ENCODE data around the gene AARS1. TPM values are rescaled to one million over a fixed set of nuclear protein-coding genes. Genes with fewer than 3 reads are reported as not detected.
"Not testable (repeated sequence)": the region's sequence is repeated elsewhere in the genome, so short reads cannot be mapped to it uniquely, and the experiment has no call there.

Gene AARS1
- total RNA-seq, 4 donors from 2014 or later, result 84.8 to 268 (median 192) TPM

- Histone ChIP-seq H3K36me3 (peaks cover 83 to 92% of the 10 kb centered on the region in 2 donors), H3K4me1 (no peaks in the 10 kb centered on the region), H3K4me3 (replicated peaks in 1 of 3) (no peak overlapping the region), H3K27me3 (no peaks in the 10 kb centered on the region), H3K27ac (no peak overlapping the region), H3K9me3 (no peaks in the 10 kb centered on the region)
- DNase-seq, result no peak
- TF ChIP-seq, protein P1, sequence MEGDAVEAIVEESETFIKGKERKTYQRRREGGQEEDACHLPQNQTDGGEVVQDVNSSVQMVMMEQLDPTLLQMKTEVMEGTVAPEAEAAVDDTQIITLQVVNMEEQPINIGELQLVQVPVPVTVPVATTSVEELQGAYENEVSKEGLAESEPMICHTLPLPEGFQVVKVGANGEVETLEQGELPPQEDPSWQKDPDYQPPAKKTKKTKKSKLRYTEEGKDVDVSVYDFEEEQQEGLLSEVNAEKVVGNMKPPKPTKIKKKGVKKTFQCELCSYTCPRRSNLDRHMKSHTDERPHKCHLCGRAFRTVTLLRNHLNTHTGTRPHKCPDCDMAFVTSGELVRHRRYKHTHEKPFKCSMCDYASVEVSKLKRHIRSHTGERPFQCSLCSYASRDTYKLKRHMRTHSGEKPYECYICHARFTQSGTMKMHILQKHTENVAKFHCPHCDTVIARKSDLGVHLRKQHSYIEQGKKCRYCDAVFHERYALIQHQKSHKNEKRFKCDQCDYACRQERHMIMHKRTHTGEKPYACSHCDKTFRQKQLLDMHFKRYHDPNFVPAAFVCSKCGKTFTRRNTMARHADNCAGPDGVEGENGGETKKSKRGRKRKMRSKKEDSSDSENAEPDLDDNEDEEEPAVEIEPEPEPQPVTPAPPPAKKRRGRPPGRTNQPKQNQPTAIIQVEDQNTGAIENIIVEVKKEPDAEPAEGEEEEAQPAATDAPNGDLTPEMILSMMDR (IDR thresholded peaks at IDR 0.05), result no peak
- no peak for TF ChIP-seq POLR2A (IDR thresholded peaks at IDR 0.05)
- 83 to 97% methylated on average over 3 of the region's 3 CpGs for WGBS, 2 donors
- intact Hi-C loops (cut with DNase I), result no loop called here
Observed at GRCh38 chr16:70270176-70270575, 19.1 kb downstream of the AARS1 start.

GRCh38 chr16:70269471-70269870 is 19.8 kb downstream of the AARS1 start:
- intact Hi-C loops (cut with DNase I), result no loop called here
- TF ChIP-seq, protein P1 (IDR thresholded peaks at IDR 0.05), result no peak
- no peak for TF ChIP-seq POLR2A (IDR thresholded peaks at IDR 0.05)
- 90 to 91% methylated on average over 12 of the region's 12 CpGs for WGBS, 2 donors
- no peak for DNase-seq
- Histone ChIP-seq H3K4me3 (replicated peaks in 1 of 3) (no peak overlapping the region), H3K27me3 (no peaks in the 10 kb centered on the region), H3K9me3 (no peaks in the 10 kb centered on the region), H3K27ac (no peak overlapping the region), H3K4me1 (no peaks in the 10 kb centered on the region), H3K36me3 (peaks cover 83 to 92% of the 10 kb centered on the region in 2 donors)

- H3K4me1 ChIP-seq; H3K4me3 ChIP-seq (replicated peaks in 1 of 3); H3K9me3 ChIP-seq; H3K27me3 ChIP-seq; DNase-seq; intact Hi-C loops (cut with DNase I); H3K27ac ChIP-seq: not testable (repeated sequence)
- peaks cover 92 to 97% of the 10 kb centered on the region in 2 donors for H3K36me3 ChIP-seq
- WGBS, 2 donors, result 92% methylated on average over 10 of the region's 10 CpGs
Observed at GRCh38 chr16:70267922-70268321, 21.4 kb downstream of the AARS1 start.

DNA sequence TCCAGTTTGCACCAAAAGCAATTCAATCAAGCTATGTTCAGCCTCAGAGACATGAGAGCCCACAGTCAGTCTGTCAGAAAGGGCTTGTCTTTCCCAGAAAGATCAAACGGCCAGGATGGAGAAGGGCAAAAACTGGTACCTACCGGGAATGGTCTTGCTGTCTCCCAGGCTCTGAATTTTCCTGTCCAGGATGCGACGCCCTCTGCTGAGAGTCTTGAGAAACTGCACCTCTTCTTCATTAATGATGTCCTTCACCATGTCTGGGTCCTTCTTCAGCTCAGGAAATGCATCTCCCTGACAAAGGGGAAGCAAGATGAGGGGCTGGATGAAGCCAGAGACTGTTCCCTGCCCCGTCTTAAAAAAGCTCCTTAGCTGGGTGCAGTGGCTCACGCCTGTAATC is 21.8 kb downstream of the AARS1 start:
- WGBS, 2 donors, result 59 to 66% methylated on average over 6 of the region's 6 CpGs
- Histone ChIP-seq H3K4me1 (no peaks in the 10 kb centered on the region), H3K36me3 (peaks cover 93 to 97% of the 10 kb centered on the region in 2 donors), H3K27me3 (no peaks in the 10 kb centered on the region), H3K4me3 (replicated peaks in 1 of 3) (no peak overlapping the region), H3K9me3 (no peaks in the 10 kb centered on the region), H3K27ac (no peak overlapping the region)
- no peak for TF ChIP-seq POLR2A (IDR thresholded peaks at IDR 0.05)
- TF ChIP-seq, protein P1 (IDR thresholded peaks at IDR 0.05), result peak in 5 of 6 experiments; percentile 14 to 47 (median 32)
- DNase-seq, result peak in 1 of 2 donors; percentile 18
- intact Hi-C loops (cut with DNase I), result no loop called here

DNA sequence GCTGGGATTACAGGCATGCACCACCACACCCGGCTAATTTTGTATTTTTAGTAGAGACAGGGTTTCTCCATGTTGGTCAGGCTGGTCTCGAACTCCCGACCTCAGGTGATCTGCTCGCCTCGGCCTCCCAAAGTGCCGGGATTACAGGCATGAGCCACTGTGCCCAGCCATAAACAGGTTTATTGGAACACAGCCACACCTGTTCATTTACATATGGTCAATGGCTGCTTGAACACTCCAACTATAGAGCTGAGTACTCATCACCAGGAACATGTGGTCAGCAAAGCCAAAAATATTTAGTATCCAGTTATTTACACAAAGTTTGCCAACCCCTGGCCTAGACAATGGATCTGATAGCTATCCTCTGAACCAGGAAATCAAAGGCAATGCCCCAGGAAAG is 29.4 kb downstream of the AARS1 start:
- H3K4me1 ChIP-seq; DNase-seq; H3K4me3 ChIP-seq (replicated peaks in 1 of 3); H3K9me3 ChIP-seq; H3K27ac ChIP-seq; intact Hi-C loops (cut with DNase I); H3K27me3 ChIP-seq: not testable (repeated sequence)
- peaks cover 93 to 98% of the 10 kb centered on the region in 2 donors for H3K36me3 ChIP-seq
- WGBS, 2 donors, result 96% methylated on average over 6 of the region's 6 CpGs

- Histone ChIP-seq H3K36me3 (peaks cover 93 to 98% of the 10 kb centered on the region in 2 donors), H3K27ac (no peak overlapping the region), H3K4me3 (replicated peaks in 1 of 3) (no peak overlapping the region), H3K9me3 (no peaks in the 10 kb centered on the region), H3K4me1 (no peaks in the 10 kb centered on the region), H3K27me3 (no peaks in the 10 kb centered on the region)
- DNase-seq, result no peak
- intact Hi-C loops (cut with DNase I), result no loop called here
- TF ChIP-seq, protein P1 (IDR thresholded peaks at IDR 0.05), result no peak
- TF ChIP-seq POLR2A (IDR thresholded peaks at IDR 0.05), result no peak
- 98% methylated on average over 10 of the region's 10 CpGs for WGBS, 2 donors
Observed at GRCh38 chr16:70258946-70259345, 30.4 kb downstream of the AARS1 start.

Measured in thyroid gland (tissue), 4 donors.